HepG2 (cell line): ENCODE data around the gene CPNE4. TPM values are rescaled to one million over a fixed set of nuclear protein-coding genes. Genes with fewer than 3 reads are reported as not detected.

Source experiments
- ATAC-seq: fragments of 200-7000 bp; cut with Tn5 transposase; 3 replicates; pipeline ENCODE4 v1.9.1; 2020; ENCODE audit warnings: mild to moderate bottlenecking, moderate library complexity
- BruUV-seq: library from RNA; stranded (reverse); fragments of 400-500 nt; replicated peaks from 2 replicates; lab custom pipeline; 2021; lab: Mats Ljungman, UMichigan
- CTCF ChIA-PET: fragments of 300-600 bp; formaldehyde crosslinking; extraction: SDS; loops from one replicate; lab custom pipeline; 2021; ENCODE audit warnings: low total read pairs, inconsistent platforms, low intra/inter-chr PET ratio; lab: Yijun Ruan, JAX
- POLR2A ChIA-PET: fragments of 350-600 bp; sonication (Branson Sonifier 250); formaldehyde crosslinking; loops from one replicate; lab custom pipeline; 2020; ENCODE audit warnings: antibody characterized with exemption, inconsistent platforms; lab: Yijun Ruan, JAX
- DNase-seq: peaks from one replicate; pipeline ENCODE4 v3.0.0-alpha.2; 2015; ENCODE audit warnings: low spot score
- FAIRE-seq: peaks from 3 replicates; lab custom pipeline; 2011; peaks lifted over from hg19 to GRCh38; lab: Jason Lieb, UNC
- H2AFZ ChIP-seq: one replicate; pipeline ENCODE4 v1.6.1; 2011; ENCODE audit warnings: low read length, inconsistent platforms
- H3K27ac ChIP-seq: fragments of 300-600 bp; 3 replicates; pipeline ENCODE4 v1.8.0; 2011; ENCODE audit warnings: mixed run types, mild to moderate bottlenecking, mixed read lengths, low read length, inconsistent platforms; ENCODE audit not compliant: insufficient read depth; ENCODE audit errors: extremely low read length
- H3K27me3 ChIP-seq, 2 experiments: fragments of 200-600 bp in 1 of 2; 2 replicates in 1 of 2; 3 replicates in 1 of 2; pipeline versions ENCODE4 v1.6.0 to v1.8.0; 2011; ENCODE audit warnings: low read length in 2 of 2, mild to moderate bottlenecking in 2 of 2, moderate library complexity in 2 of 2, inconsistent platforms in 1 of 2; ENCODE audit not compliant: insufficient read depth in 2 of 2, control insufficient read depth in 1 of 2
- H3K36me3 ChIP-seq, 2 experiments: fragments of 200-600 bp in 1 of 2; replicated peaks in 1 of 2; 2 replicates in 1 of 2; 3 replicates in 1 of 2; pipeline versions ENCODE4 v1.5.1 to v1.8.0; 2011; ENCODE audit warnings: low read length in 2 of 2, inconsistent platforms in 1 of 2; ENCODE audit not compliant: insufficient read depth in 2 of 2, control insufficient read depth in 1 of 2
- H3K4me1 ChIP-seq: 2 replicates; pipeline ENCODE4 v1.5.1; 2012; ENCODE audit warnings: low read length, inconsistent platforms; ENCODE audit not compliant: insufficient read depth
- H3K4me2 ChIP-seq: 2 replicates; pipeline ENCODE4 v1.6.0; 2011; ENCODE audit warnings: low read depth, low read length, inconsistent platforms
- H3K4me3 ChIP-seq, 3 experiments: fragments of 200-600 bp in 1 of 3; sonication (generic), shearing (Covaris generic) in 1 of 3; replicated peaks in 1 of 3; 2 replicates each; pipeline ENCODE4 v1.5.1; 2011 to 2016; ENCODE audit warnings: low read length in 3 of 3, inconsistent platforms in 2 of 3, low read depth in 2 of 3, mild to moderate bottlenecking in 2 of 3, control low read depth in 1 of 3, mixed read lengths in 1 of 3; ENCODE audit not compliant: insufficient read depth in 1 of 3
- H3K79me2 ChIP-seq: one replicate; pipeline ENCODE4 v1.6.1; 2011; ENCODE audit warnings: low read length, inconsistent platforms; ENCODE audit not compliant: insufficient read depth
- H3K9ac ChIP-seq: 2 replicates; pipeline ENCODE4 v1.6.0; 2011; ENCODE audit warnings: mild to moderate bottlenecking, low read depth, low read length, inconsistent platforms; ENCODE audit not compliant: insufficient read depth
- H3K9me3 ChIP-seq: 2 replicates; pipeline ENCODE4 v1.5.1; 2012; ENCODE audit warnings: mild to moderate bottlenecking, low read length
- H4K20me1 ChIP-seq: 2 replicates; pipeline ENCODE4 v1.6.0; 2011; ENCODE audit warnings: inconsistent platforms, mild to moderate bottlenecking, low read length, moderate library complexity; ENCODE audit not compliant: insufficient read depth
- GLI4 ChIP-seq: sonication (generic); formaldehyde crosslinking; IDR thresholded peaks from 2 replicates; pipeline ENCODE4 v1.5.1; 2020; ENCODE audit warnings: missing genetic modification reagents, mild to moderate bottlenecking, moderate library complexity, borderline replicate concordance
- NR2C2 ChIP-seq: sonication (generic); formaldehyde crosslinking; IDR thresholded peaks from 2 replicates; pipeline ENCODE4 v1.4.0; 2020; ENCODE audit warnings: missing genetic modification reagents, mild to moderate bottlenecking, moderate library complexity, borderline replicate concordance
- PCBP2 ChIP-seq: fragments of 200-400 bp; formaldehyde crosslinking; optimal IDR thresholded peaks from 2 replicates; pipeline ENCODE3; 2018; ENCODE audit warnings: low read length, low read depth; ENCODE audit not compliant: poor library complexity, severe bottlenecking
- RAD21 ChIP-seq: fragments of 450-650 bp; formaldehyde crosslinking; IDR thresholded peaks from 2 replicates; pipeline ENCODE4 v1.5.0; 2020; ENCODE audit warnings: mild to moderate bottlenecking
- ZNF234 ChIP-seq: sonication (generic); formaldehyde crosslinking; conservative IDR thresholded peaks from 2 replicates; pipeline ENCODE4 v1.5.1; 2020; ENCODE audit warnings: mild to moderate bottlenecking, missing genetic modification reagents
- ZNF460 ChIP-seq: sonication (generic); formaldehyde crosslinking; IDR thresholded peaks from 2 replicates; pipeline ENCODE4 v1.5.1; 2020; ENCODE audit warnings: missing genetic modification reagents, mild to moderate bottlenecking, borderline replicate concordance
- ZNF598 ChIP-seq: sonication (generic); formaldehyde crosslinking; IDR thresholded peaks from 2 replicates; pipeline ENCODE4 v1.5.1; 2020; ENCODE audit warnings: mild to moderate bottlenecking, missing genetic modification reagents, borderline replicate concordance
- in situ Hi-C: cut with HindIII; loops from 2 replicates; pipeline ENCODE4 v1.10.0; 2017; ENCODE audit warnings: low pct_unique_long_range_greater_than_20kb; ENCODE audit not compliant: extremely low pct_ligation_motif_present
- intact Hi-C: fragments of 100-400 bp; cut with micrococcal nuclease; formaldehyde crosslinking; loops from one replicate; pipeline ENCODE4 v1.10.0; 2022; ENCODE audit not compliant: unreplicated experiment
- polyA plus RNA-seq, 8 experiments: library from polyadenylated mRNA; depleted of rRNA in 3 of 8; stranded (reverse) in 7 of 8; unstranded in 1 of 8; fragments of >200 nt; fragmentation: Illumina TruSeq in 4 of 8; extraction: Trizol in 4 of 8; gene quantifications; 2 replicates each; pipeline versions ENCODE4 v1.2.1 to v1.2.3, GENCODE V29; 2011 to 2016; ENCODE audit warnings: low read depth in 4 of 8, missing spikeins in 1 of 8, mixed read lengths in 1 of 8; ENCODE audit not compliant: insufficient read depth in 1 of 8
- total RNA-seq, 5 experiments: library from RNA; depleted of rRNA; stranded (reverse); fragments of >200 nt; fragmentation: Illumina TruSeq; extraction: Trizol; gene quantifications; 2 replicates each; pipeline ENCODE4 v1.2.3, GENCODE V29; 2016; ENCODE audit warnings: low read depth in 1 of 5
- TF ChIP-seq, protein P1 (sequence below): sonication (generic); formaldehyde crosslinking; IDR thresholded peaks from 2 replicates; pipeline ENCODE4 v1.5.0; 2020; ENCODE audit warnings: missing genetic modification reagents, mild to moderate bottlenecking, borderline replicate concordance
- TF ChIP-seq, protein P2 (sequence below): sonication (generic); formaldehyde crosslinking; IDR thresholded peaks from 2 replicates; pipeline ENCODE4 v1.9.0; 2021; ENCODE audit warnings: missing genetic modification reagents, mild to moderate bottlenecking, borderline replicate concordance

Gene CPNE4
- total and polyA plus RNA-seq, 2 of the 13 experiments (the other 11 are each of a cell fraction or from before 2014, with no cell fraction given), result not detected

DNA sequence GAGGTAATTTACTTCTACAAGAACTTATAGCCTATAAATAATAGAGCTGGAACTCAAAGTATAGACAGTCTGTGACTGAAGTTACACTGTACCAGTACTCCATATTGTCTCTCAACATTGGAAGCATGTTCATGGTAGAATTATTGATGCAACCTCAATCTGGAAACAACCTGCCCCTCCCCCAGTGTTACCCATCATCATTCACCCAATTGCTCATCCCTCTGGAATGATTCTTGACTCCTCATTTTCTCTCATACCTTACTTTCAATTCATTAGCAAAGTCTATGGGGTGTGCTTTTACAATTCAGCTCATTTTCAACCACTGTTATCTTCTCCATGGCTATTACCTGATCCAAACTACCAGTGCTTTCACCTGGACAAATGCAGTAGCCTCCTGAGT, 151.7 kb downstream of the CPNE4 start:
- H3K4me2 ChIP-seq, result no peak overlapping the region
- DNase-seq (no peak), FAIRE-seq (no peak), ATAC-seq (no peak)
- H3K9me3 ChIP-seq, result no peaks in the 10 kb centered on the region
- TF ChIP-seq GLI4 (CRISPR knock-in tag) (no peak), ZNF460 (CRISPR knock-in tag) (no peak), ZNF234 (CRISPR knock-in tag) (no peak), ZNF598 (CRISPR knock-in tag) (no peak), NR2C2 (CRISPR knock-in tag) (no peak), PCBP2 (no peak), RAD21 (CRISPR knock-in tag) (no peak)
- TF ChIP-seq, protein P1, sequence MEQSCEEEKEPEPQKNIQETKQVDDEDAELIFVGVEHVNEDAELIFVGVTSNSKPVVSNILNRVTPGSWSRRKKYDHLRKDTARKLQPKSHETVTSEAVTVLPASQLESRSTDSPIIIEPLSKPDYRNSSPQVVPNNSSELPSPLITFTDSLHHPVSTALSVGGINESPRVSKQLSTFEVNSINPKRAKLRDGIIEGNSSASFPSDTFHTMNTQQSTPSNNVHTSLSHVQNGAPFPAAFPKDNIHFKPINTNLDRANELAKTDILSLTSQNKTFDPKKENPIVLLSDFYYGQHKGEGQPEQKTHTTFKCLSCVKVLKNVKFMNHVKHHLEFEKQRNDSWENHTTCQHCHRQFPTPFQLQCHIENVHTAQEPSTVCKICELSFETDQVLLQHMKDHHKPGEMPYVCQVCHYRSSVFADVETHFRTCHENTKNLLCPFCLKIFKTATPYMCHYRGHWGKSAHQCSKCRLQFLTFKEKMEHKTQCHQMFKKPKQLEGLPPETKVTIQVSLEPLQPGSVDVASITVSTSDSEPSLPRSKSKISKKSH (CRISPR knock-in tag), result no peak
- TF ChIP-seq, protein P2, sequence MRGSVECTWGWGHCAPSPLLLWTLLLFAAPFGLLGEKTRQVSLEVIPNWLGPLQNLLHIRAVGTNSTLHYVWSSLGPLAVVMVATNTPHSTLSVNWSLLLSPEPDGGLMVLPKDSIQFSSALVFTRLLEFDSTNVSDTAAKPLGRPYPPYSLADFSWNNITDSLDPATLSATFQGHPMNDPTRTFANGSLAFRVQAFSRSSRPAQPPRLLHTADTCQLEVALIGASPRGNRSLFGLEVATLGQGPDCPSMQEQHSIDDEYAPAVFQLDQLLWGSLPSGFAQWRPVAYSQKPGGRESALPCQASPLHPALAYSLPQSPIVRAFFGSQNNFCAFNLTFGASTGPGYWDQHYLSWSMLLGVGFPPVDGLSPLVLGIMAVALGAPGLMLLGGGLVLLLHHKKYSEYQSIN, result no peak
- no peaks in the 10 kb centered on the region for H4K20me1 ChIP-seq
- H3K4me1 ChIP-seq, result no peaks in the 10 kb centered on the region
- no TSS peak for BruUV-seq
- no peak overlapping the region for H2AFZ ChIP-seq
- ChIA-PET CTCF (no interaction called here), POLR2A (no interaction called here)
- H3K79me2 ChIP-seq, result no peaks in the 10 kb centered on the region
- in situ Hi-C loops (no loop called here), intact Hi-C loops (no loop called here)
- no peak overlapping the region for H3K27ac ChIP-seq
- no peaks in the 10 kb centered on the region for H3K27me3 ChIP-seq
- H3K4me3 ChIP-seq, result no peak overlapping the region
- no peak overlapping the region for H3K9ac ChIP-seq
- H3K36me3 ChIP-seq, result no peaks in the 10 kb centered on the region
